H9 (cell line): ENCODE measurements around the gene LEFTY2. TPM values are rescaled to one million over a fixed set of nuclear protein-coding genes. Genes with fewer than 3 reads are reported as not detected.

Experiments
- DNase-seq: peaks from one replicate; pipeline ENCODE4 v3.0.0-alpha.2; 2017
- H2AFZ ChIP-seq: one replicate; pipeline ENCODE4 v1.6.1; 2013; ENCODE audit warnings: mild to moderate bottlenecking, low read length, control low read depth, moderate library complexity
- H2AK5ac ChIP-seq: 2 replicates; pipeline ENCODE4 v1.6.1; 2013; ENCODE audit warnings: low read length, control low read depth, mixed read lengths; ENCODE audit not compliant: insufficient read length
- H2BK120ac ChIP-seq: one replicate; pipeline ENCODE4 v1.6.1; 2013; ENCODE audit warnings: low read depth, mild to moderate bottlenecking, low read length, control low read depth, inconsistent platforms; ENCODE audit not compliant: poor library complexity, severe bottlenecking
- H2BK12ac ChIP-seq: 2 replicates; pipeline ENCODE4 v1.6.1; 2013; ENCODE audit warnings: low read length, control low read depth, mixed read lengths, low read depth; ENCODE audit not compliant: insufficient read length
- H2BK15ac ChIP-seq: 2 replicates; pipeline ENCODE4 v1.6.1; 2013; ENCODE audit warnings: low read depth, low read length, control low read depth
- H2BK20ac ChIP-seq: one replicate; pipeline ENCODE4 v1.6.1; 2013; ENCODE audit warnings: low read depth, mild to moderate bottlenecking, low read length, control low read depth, inconsistent platforms; ENCODE audit not compliant: poor library complexity, severe bottlenecking
- H2BK5ac ChIP-seq: 2 replicates; pipeline ENCODE4 v1.6.1; 2013; ENCODE audit warnings: low read length, control low read depth, mixed read lengths; ENCODE audit not compliant: insufficient read length
- H3K14ac ChIP-seq: 2 replicates; pipeline ENCODE4 v1.6.1; 2013; ENCODE audit warnings: low read length, control low read depth; ENCODE audit not compliant: insufficient read depth
- H3K18ac ChIP-seq: 2 replicates; pipeline ENCODE4 v1.6.1; 2013; ENCODE audit warnings: low read depth, mild to moderate bottlenecking, mixed read lengths, low read length, control low read depth; ENCODE audit not compliant: insufficient read length
- H3K23ac ChIP-seq: 2 replicates; pipeline ENCODE4 v1.6.1; 2013; ENCODE audit warnings: low read length, control low read depth, mixed read lengths, low read depth; ENCODE audit not compliant: insufficient read length
- H3K23me2 ChIP-seq: 2 replicates; pipeline ENCODE4 v1.6.1; 2013; ENCODE audit warnings: low read depth, mild to moderate bottlenecking, mixed read lengths, low read length, control low read depth; ENCODE audit not compliant: insufficient read length, poor library complexity, severe bottlenecking
- H3K27ac ChIP-seq: 2 replicates; pipeline ENCODE4 v1.5.1; 2013; ENCODE audit warnings: low read length, control low read depth, mixed read lengths, low read depth; ENCODE audit not compliant: insufficient read length
- H3K27me3 ChIP-seq: 2 replicates; pipeline ENCODE4 v1.6.1; 2013; ENCODE audit warnings: low read length, control low read depth, inconsistent platforms; ENCODE audit not compliant: insufficient read depth
- H3K4ac ChIP-seq: 2 replicates; pipeline ENCODE4 v1.6.1; 2013; ENCODE audit warnings: low read depth, mild to moderate bottlenecking, control low read depth, inconsistent platforms, low read length, moderate library complexity
- H3K4me1 ChIP-seq: 2 replicates; pipeline ENCODE4 v1.6.1; 2013; ENCODE audit warnings: low read length, control low read depth, inconsistent platforms; ENCODE audit not compliant: insufficient read depth
- H3K4me2 ChIP-seq: 2 replicates; pipeline ENCODE4 v1.6.1; 2013; ENCODE audit warnings: low read length, control low read depth, mixed read lengths; ENCODE audit not compliant: insufficient read length, insufficient read depth
- H3K56ac ChIP-seq: 2 replicates; pipeline ENCODE4 v1.6.1; 2013; ENCODE audit warnings: low read depth, mild to moderate bottlenecking, mixed read lengths, low read length, control low read depth; ENCODE audit not compliant: insufficient read length
- H3K79me1 ChIP-seq: 2 replicates; pipeline ENCODE4 v1.6.1; 2013; ENCODE audit warnings: low read depth, mild to moderate bottlenecking, moderate library complexity, low read length, control low read depth, inconsistent platforms; ENCODE audit not compliant: insufficient read depth, poor library complexity, severe bottlenecking
- H3K79me2 ChIP-seq: 2 replicates; pipeline ENCODE4 v1.6.1; 2013; ENCODE audit warnings: low read length, control low read depth, inconsistent platforms; ENCODE audit not compliant: insufficient read depth
- H3K9ac ChIP-seq: 2 replicates; pipeline ENCODE4 v1.6.1; 2013; ENCODE audit warnings: low read length, control low read depth, mixed read lengths; ENCODE audit not compliant: insufficient read length; ENCODE audit errors: extremely low read depth
- H3K9me3 ChIP-seq: one replicate; pipeline ENCODE4 v1.6.1; 2013; ENCODE audit warnings: low read depth, low read length, inconsistent platforms; ENCODE audit not compliant: control insufficient read depth
- H3T11ph ChIP-seq: one replicate; pipeline ENCODE4 v1.6.1; 2013; ENCODE audit warnings: mild to moderate bottlenecking, low read length, control low read depth, inconsistent platforms
- H4K20me1 ChIP-seq: one replicate; pipeline ENCODE4 v1.6.1; 2013; ENCODE audit not compliant: control insufficient read depth, insufficient read length, insufficient read depth
- H4K5ac ChIP-seq: 2 replicates; pipeline ENCODE4 v1.6.1; 2013; ENCODE audit warnings: low read depth, mild to moderate bottlenecking, mixed read lengths, low read length, control low read depth; ENCODE audit not compliant: insufficient read length
- H4K8ac ChIP-seq: replicated peaks from 2 replicates; pipeline ENCODE4 v1.6.1; 2013; ENCODE audit warnings: low read length, control low read depth, mixed read lengths, low read depth; ENCODE audit not compliant: insufficient read length
- H4K91ac ChIP-seq: 2 replicates; pipeline ENCODE4 v1.6.1; 2013; ENCODE audit warnings: low read depth, mild to moderate bottlenecking, moderate library complexity, mixed read lengths, low read length, control low read depth; ENCODE audit not compliant: insufficient read length
- H3K27ac Mint-ChIP-seq, 3 experiments: 2 replicates in 2 of 3; 3 replicates in 1 of 3; pipeline ENCODE4 v1.8.0; 2020 to 2021; ENCODE audit warnings: mixed read lengths in 3 of 3, mild to moderate bottlenecking in 1 of 3, moderate library complexity in 1 of 3
- H3K27me3 Mint-ChIP-seq: 2 replicates; pipeline ENCODE4 v1.8.0; 2021; ENCODE audit warnings: low read depth, mild to moderate bottlenecking, moderate library complexity, mixed read lengths
- H3K36me3 Mint-ChIP-seq, 3 experiments: 2 replicates in 2 of 3; 3 replicates in 1 of 3; pipeline ENCODE4 v1.8.0; 2020 to 2021; ENCODE audit warnings: low read depth in 3 of 3, mixed read lengths in 3 of 3; ENCODE audit not compliant: insufficient read depth in 1 of 3
- H3K4me1 Mint-ChIP-seq, 2 experiments: 2 replicates each; pipeline ENCODE4 v1.8.0; 2020; ENCODE audit warnings: mixed read lengths in 2 of 2
- H3K4me3 Mint-ChIP-seq, 2 experiments: 2 replicates in 1 of 2; 3 replicates in 1 of 2; pipeline ENCODE4 v1.8.0; 2020 to 2021; ENCODE audit warnings: mild to moderate bottlenecking in 2 of 2, mixed read lengths in 2 of 2, moderate library complexity in 1 of 2
- H3K9me3 Mint-ChIP-seq, 2 experiments: 2 replicates in 1 of 2; 3 replicates in 1 of 2; pipeline ENCODE4 v1.8.0; 2020; ENCODE audit warnings: mild to moderate bottlenecking in 2 of 2, mixed read lengths in 2 of 2, moderate library complexity in 1 of 2
- WGBS: extraction: QIAGEN DNeasy Blood & Tissue Kit; methylation state at CpG from one replicate; pipeline ENCODE4 v1.1.7; 2013; ENCODE audit warnings: missing lambda C conversion rate, low lambda C conversion rate, mixed read lengths; ENCODE audit not compliant: insufficient read length; ENCODE audit errors: extremely low coverage; 5-methylcytosine and 5-hydroxymethylcytosine counted together
- total RNA-seq: library from RNA; stranded (reverse); gene quantifications from 2 replicates; pipeline ENCODE4 v1.2.1, GENCODE V29; 2021
- TF ChIP-seq, protein P1 (sequence below): fragments of 200-600 bp; sonication (generic); conservative IDR thresholded peaks from 3 replicates; pipeline ENCODE4 v1.8.0; 2021; ENCODE audit warnings: antibody characterized with exemption, mild to moderate bottlenecking

The LEFTY2 gene
- total RNA-seq, 1 experiment from 2014 or later = 16.3 TPM

DNA sequence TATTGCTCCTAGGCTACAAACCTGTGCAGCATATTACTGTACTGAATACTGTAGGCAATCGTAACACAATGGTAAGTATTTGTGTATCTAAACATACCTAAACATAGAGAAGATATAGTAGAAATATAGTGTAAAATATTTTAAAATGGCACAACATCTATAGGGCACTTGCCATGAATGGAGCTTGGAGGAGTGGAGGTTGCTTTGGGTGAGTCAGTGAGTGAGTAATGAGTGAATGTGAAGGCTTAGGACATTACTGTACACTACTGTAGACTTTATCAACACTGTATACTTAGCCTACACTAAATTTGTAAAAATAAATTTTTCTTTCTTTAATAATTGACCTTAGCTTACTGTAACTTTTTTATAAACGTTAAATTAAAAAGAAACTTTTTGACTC is 7.9 kb downstream of the LEFTY2 start:
- Mint-ChIP-seq H3K4me1 (no peaks in the 10 kb centered on the region), H3K4me3 (no peak overlapping the region), H3K36me3 (no peaks in the 10 kb centered on the region), H3K27me3 (no peaks in the 10 kb centered on the region), H3K27ac (no peak overlapping the region), H3K9me3 (no peaks in the 10 kb centered on the region)
- H3K4ac ChIP-seq = no peak overlapping the region
- no peaks in the 10 kb centered on the region for H3K79me2 ChIP-seq
- H3K4me1 ChIP-seq = no peaks in the 10 kb centered on the region
- H2BK5ac ChIP-seq = no peak overlapping the region
- TF ChIP-seq, protein P1, sequence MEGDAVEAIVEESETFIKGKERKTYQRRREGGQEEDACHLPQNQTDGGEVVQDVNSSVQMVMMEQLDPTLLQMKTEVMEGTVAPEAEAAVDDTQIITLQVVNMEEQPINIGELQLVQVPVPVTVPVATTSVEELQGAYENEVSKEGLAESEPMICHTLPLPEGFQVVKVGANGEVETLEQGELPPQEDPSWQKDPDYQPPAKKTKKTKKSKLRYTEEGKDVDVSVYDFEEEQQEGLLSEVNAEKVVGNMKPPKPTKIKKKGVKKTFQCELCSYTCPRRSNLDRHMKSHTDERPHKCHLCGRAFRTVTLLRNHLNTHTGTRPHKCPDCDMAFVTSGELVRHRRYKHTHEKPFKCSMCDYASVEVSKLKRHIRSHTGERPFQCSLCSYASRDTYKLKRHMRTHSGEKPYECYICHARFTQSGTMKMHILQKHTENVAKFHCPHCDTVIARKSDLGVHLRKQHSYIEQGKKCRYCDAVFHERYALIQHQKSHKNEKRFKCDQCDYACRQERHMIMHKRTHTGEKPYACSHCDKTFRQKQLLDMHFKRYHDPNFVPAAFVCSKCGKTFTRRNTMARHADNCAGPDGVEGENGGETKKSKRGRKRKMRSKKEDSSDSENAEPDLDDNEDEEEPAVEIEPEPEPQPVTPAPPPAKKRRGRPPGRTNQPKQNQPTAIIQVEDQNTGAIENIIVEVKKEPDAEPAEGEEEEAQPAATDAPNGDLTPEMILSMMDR = no peak
- H3K23me2 ChIP-seq = no peaks in the 10 kb centered on the region
- H4K8ac ChIP-seq = no peak overlapping the region
- H3K27me3 ChIP-seq = no peaks in the 10 kb centered on the region
- H3K14ac ChIP-seq = no peak overlapping the region
- no peak overlapping the region for H4K91ac ChIP-seq
- H3K18ac ChIP-seq = no peak overlapping the region
- no peak overlapping the region for H2BK12ac ChIP-seq
- H2AK5ac ChIP-seq = no peak overlapping the region
- no peaks in the 10 kb centered on the region for H4K20me1 ChIP-seq
- no peak overlapping the region for H4K5ac ChIP-seq
- H2AFZ ChIP-seq = no peak overlapping the region
- no peak overlapping the region for H3K4me2 ChIP-seq
- no peaks in the 10 kb centered on the region for H3K9me3 ChIP-seq
- H3K27ac ChIP-seq = no peak overlapping the region
- H2BK20ac ChIP-seq = no peak overlapping the region
- DNase-seq = no peak
- H3K79me1 ChIP-seq = no peaks in the 10 kb centered on the region
- H3T11ph ChIP-seq = no peak overlapping the region
- H2BK120ac ChIP-seq = no peak overlapping the region
- no peak overlapping the region for H3K56ac ChIP-seq
- no peak overlapping the region for H3K23ac ChIP-seq
- no CpG with 5 or more reads among the region's 2 CpGs for WGBS
- no peak overlapping the region for H3K9ac ChIP-seq
- H2BK15ac ChIP-seq = no peak overlapping the region
